ENCODE results near the gene MAP3K4.

DNA sequence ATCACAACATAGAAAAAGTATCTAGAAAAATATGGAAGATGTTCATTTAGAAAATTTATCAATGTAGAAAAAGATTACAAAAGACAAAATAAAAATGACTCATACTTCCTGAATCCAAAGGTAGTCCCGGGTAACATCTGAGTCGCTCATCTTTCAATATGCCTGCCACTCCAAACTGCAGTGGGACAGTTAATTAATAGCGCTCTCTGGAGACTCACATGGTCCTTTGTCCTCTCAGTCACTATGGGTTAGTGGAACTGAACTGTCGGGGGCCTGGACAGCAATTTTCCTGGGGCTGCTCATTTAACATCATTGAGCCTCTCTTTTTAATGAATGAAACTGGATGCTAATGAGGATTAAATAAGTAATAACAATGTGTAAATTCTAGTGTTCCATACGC is 103.4 kb downstream of the MAP3K4 start:
- TF ChIP-seq, protein P1, sequence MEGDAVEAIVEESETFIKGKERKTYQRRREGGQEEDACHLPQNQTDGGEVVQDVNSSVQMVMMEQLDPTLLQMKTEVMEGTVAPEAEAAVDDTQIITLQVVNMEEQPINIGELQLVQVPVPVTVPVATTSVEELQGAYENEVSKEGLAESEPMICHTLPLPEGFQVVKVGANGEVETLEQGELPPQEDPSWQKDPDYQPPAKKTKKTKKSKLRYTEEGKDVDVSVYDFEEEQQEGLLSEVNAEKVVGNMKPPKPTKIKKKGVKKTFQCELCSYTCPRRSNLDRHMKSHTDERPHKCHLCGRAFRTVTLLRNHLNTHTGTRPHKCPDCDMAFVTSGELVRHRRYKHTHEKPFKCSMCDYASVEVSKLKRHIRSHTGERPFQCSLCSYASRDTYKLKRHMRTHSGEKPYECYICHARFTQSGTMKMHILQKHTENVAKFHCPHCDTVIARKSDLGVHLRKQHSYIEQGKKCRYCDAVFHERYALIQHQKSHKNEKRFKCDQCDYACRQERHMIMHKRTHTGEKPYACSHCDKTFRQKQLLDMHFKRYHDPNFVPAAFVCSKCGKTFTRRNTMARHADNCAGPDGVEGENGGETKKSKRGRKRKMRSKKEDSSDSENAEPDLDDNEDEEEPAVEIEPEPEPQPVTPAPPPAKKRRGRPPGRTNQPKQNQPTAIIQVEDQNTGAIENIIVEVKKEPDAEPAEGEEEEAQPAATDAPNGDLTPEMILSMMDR (IDR thresholded peaks at IDR 0.05) = no peak
- TF ChIP-seq POLR2AphosphoS5 (IDR thresholded peaks at IDR 0.05; ENCODE audit: insufficient read depth in 1 of 2, low read depth in 1 of 2) = no peak
- no peak for TF ChIP-seq POLR2A (IDR thresholded peaks at IDR 0.05)

All from vagina (tissue), 2 donors.